ENCODE results near the gene PHF21B. TPM values are rescaled to one million over a fixed set of nuclear protein-coding genes. Genes with fewer than 3 reads are reported as not detected.

PHF21B gene
- total RNA-seq, 1 donor from 2014 or later = 37.4 TPM

DNA sequence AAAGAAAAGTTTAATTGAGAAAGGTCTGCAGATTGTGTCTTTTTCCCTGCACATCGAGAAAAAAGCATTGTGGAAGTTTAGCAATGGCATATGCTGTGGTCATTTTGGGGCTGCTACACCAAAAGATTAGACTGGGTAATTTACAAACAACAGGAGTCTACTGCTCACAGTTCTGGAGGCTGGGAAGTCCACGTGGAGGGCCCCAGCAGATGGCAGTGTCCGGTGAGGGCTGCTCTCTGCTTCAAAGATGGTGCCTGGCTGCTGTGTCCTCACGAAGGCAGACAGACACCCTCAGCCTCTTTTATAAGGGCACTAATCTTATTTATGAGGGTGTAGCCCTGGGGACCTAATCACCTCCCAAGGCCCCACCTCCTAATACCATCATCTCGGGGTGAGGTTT lies 21.1 kb downstream of the PHF21B start:
- H3K4me3 Mint-ChIP-seq (ENCODE audit: low read depth) = no peak overlapping the region
- peaks cover 20% of the 10 kb centered on the region for H3K36me3 Mint-ChIP-seq (ENCODE audit: insufficient read depth)
- no peaks in the 10 kb centered on the region for H3K27me3 Mint-ChIP-seq
- DNase-seq (ENCODE audit: low spot score, unreplicated experiment) = no peak
- no peak overlapping the region for H3K27ac Mint-ChIP-seq
- no peaks in the 10 kb centered on the region for H3K9me3 Mint-ChIP-seq (ENCODE audit: low read depth)
- H3K4me1 Mint-ChIP-seq (ENCODE audit: low read depth) = peaks cover 2% of the 10 kb centered on the region
- TF ChIP-seq CTCF (IDR thresholded peaks at IDR 0.05; ENCODE audit: unreplicated experiment) = no peak

GRCh38 chr22:44986926-44987325 lies 22.9 kb downstream of the PHF21B start:
- H3K27ac Mint-ChIP-seq = no peak overlapping the region
- no peak for TF ChIP-seq CTCF (IDR thresholded peaks at IDR 0.05; ENCODE audit: unreplicated experiment)
- DNase-seq (ENCODE audit: low spot score, unreplicated experiment) = no peak
- no peak overlapping the region for H3K4me3 Mint-ChIP-seq (ENCODE audit: low read depth)
- peaks cover 22% of the 10 kb centered on the region for H3K36me3 Mint-ChIP-seq (ENCODE audit: insufficient read depth)
- peaks cover 4% of the 10 kb centered on the region for H3K4me1 Mint-ChIP-seq (ENCODE audit: low read depth)
- no peaks in the 10 kb centered on the region for H3K27me3 Mint-ChIP-seq
- no peaks in the 10 kb centered on the region for H3K9me3 Mint-ChIP-seq (ENCODE audit: low read depth)

DNA sequence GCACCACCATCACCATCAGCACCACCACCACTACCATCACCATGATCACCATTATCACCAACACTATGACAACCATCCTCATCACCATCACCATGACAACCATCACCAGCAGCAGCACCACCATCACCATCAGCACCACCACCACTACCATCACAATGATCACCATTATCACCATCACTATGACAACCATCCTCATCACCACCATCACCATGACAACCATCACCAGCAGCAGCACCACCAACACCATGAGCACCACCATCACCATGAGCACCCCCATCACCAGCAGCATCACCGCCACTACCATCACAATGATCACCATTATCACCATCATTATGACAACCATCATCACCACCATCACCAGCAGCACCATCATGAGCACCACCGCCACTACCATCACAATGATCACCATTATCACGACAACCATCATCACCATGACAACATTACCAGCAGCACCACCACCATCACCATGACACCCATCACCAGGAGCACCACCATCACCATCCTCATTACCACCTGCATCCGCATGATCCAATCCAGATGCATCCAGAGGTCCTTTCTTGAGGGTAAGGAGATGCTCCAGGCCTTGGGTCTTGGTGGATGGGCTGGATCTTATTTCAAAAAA lies 23.8 kb downstream of the PHF21B start:
- DNase-seq (ENCODE audit: low spot score, unreplicated experiment) = no peak
- no peak overlapping the region for H3K4me3 Mint-ChIP-seq (ENCODE audit: low read depth)
- H3K9me3 Mint-ChIP-seq (ENCODE audit: low read depth) = no peaks in the 10 kb centered on the region
- H3K4me1 Mint-ChIP-seq (ENCODE audit: low read depth) = peaks cover 4% of the 10 kb centered on the region
- no peak overlapping the region for H3K27ac Mint-ChIP-seq
- no peaks in the 10 kb centered on the region for H3K27me3 Mint-ChIP-seq
- peaks cover 21% of the 10 kb centered on the region for H3K36me3 Mint-ChIP-seq (ENCODE audit: insufficient read depth)
- TF ChIP-seq CTCF (IDR thresholded peaks at IDR 0.05; ENCODE audit: unreplicated experiment) = no peak

DNA sequence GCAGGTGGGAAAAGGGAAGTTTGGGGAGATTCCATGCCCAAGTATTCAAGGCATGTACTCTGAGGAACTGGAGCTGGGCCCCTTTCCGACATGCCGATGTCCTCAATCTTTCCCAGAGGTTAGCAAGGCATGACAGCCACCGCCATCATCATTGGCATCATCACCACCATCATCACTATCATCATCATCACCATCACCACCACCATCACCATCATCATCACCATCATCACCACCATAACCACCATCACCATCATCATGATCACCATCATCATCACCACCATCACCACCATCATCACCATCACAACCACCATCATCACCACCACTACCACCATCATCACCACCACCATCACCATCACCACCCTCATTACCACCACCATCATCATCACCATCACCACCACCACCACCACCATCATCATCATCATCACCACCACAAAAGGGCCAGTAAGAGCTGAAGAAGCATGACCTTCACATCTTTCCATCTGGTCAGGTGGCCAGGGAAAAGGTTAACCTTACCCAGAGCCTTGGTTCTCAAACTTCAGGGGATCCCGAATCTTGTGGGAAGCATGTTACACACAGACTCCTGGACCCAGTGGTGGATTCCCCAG lies 25.8 kb downstream of the PHF21B start:
- TF ChIP-seq CTCF (IDR thresholded peaks at IDR 0.05; ENCODE audit: unreplicated experiment) = no peak
- no peak for DNase-seq (ENCODE audit: low spot score, unreplicated experiment)
- Mint-ChIP-seq H3K9me3 (ENCODE audit: low read depth) (no peaks in the 10 kb centered on the region), H3K36me3 (ENCODE audit: insufficient read depth) (peaks cover 17% of the 10 kb centered on the region), H3K27me3 (no peaks in the 10 kb centered on the region), H3K4me1 (ENCODE audit: low read depth) (peaks cover 2% of the 10 kb centered on the region), H3K4me3 (ENCODE audit: low read depth) (no peak overlapping the region), H3K27ac (no peak overlapping the region)

DNA sequence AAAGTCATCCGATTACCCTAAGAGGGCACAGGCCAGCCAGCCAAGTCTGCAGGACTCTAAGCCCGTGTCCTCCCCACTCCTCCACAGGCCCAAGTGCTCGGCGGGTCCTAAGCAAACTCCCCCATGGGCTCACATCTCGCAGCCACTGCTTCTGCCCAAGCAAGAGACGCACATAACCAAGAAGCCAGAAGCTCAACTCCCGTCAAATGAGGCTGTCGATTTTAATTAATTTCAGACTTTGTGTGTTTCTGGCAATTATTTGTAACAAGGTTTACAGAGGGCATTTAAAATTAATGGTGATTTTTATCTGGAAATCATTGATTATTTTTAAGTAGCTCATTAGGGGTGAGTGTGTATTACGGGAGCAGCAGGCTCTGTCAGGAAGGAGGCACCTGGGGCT lies 27.4 kb downstream of the PHF21B start:
- Mint-ChIP-seq H3K27me3 (no peaks in the 10 kb centered on the region), H3K36me3 (ENCODE audit: insufficient read depth) (peaks cover 10% of the 10 kb centered on the region), H3K27ac (no peak overlapping the region)

More for the DNA sequence above, 27.4 kb downstream of the PHF21B start:
- H3K9me3 Mint-ChIP-seq (ENCODE audit: low read depth) = no peaks in the 10 kb centered on the region
- TF ChIP-seq CTCF (IDR thresholded peaks at IDR 0.05; ENCODE audit: unreplicated experiment) = no peak
- no peak for DNase-seq (ENCODE audit: low spot score, unreplicated experiment)
- no peak overlapping the region for H3K4me3 Mint-ChIP-seq (ENCODE audit: low read depth)
- H3K4me1 Mint-ChIP-seq (ENCODE audit: low read depth) = peaks cover 2% of the 10 kb centered on the region
